GM19324 (cell line): ENCODE measurements around the gene FREM2.

Experiments used
- ATAC-seq: cut with Tn5 transposase; IDR thresholded peaks from one replicate; pipeline ENCODE4 v1.9.1; 2021; ENCODE audit warnings: mild to moderate bottlenecking, moderate library complexity; ENCODE audit not compliant: unreplicated experiment, low FRiP score

The FREM2 gene

GRCh38 chr13:38686577-38687245 is at the start of gene FREM2:
Gene FREM2, plus strand, starts transcription at chr13:38687077. Its CDS starts 268 bp downstream, at chr13:38687345.
- peak; percentile 72 for ATAC-seq

DNA sequence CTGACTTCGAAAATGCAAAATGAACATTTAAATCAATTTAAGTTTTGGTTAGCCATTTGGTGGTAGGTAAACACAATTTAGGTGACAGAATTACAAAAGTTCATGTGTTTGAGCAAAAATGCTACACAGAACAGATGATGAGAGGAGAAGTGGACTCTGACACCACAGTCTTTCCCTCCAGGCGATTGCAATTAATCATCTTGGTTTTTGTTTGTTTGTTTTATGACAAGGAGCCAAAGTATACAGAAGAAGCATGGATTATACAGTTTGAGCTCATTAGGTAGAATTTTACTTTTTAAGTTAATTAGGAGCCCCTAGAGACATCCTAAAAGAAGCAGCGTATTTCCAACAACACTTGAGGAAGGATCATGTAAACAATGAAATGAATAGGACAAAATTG is 49.3 kb upstream of the FREM2 start:
- no peak for ATAC-seq

- ATAC-seq, result no peak
These were observed 45.5 kb upstream of the FREM2 start for GRCh38 chr13:38641164-38641948.

- ATAC-seq, result no peak
These were observed 39.6 kb upstream of the FREM2 start for GRCh38 chr13:38647312-38647711.

GRCh38 chr13:38648912-38649311 is 38.0 kb upstream of the FREM2 start:
- no peak for ATAC-seq

- no peak for ATAC-seq
These were observed 30.2 kb upstream of the FREM2 start for GRCh38 chr13:38656699-38657098.

DNA sequence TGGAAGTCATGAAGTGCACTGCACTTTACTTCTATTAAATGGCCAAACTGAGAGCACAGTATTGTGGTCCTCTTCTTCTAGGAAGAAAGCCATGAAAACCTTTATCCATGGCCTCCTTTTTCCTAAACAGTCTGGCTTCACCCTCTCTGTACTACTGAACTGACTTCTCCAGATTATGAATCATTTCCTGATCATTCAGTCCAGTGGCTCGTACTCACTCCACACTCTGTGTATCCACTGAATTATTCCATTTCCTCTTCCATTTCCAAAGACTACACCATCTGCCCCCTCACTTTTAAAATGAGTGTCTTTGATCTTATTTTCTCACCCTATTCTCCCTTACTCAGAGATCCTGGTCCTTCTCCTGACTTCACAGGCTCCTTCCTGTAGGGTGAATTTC is 29.7 kb upstream of the FREM2 start:
- no peak for ATAC-seq

DNA sequence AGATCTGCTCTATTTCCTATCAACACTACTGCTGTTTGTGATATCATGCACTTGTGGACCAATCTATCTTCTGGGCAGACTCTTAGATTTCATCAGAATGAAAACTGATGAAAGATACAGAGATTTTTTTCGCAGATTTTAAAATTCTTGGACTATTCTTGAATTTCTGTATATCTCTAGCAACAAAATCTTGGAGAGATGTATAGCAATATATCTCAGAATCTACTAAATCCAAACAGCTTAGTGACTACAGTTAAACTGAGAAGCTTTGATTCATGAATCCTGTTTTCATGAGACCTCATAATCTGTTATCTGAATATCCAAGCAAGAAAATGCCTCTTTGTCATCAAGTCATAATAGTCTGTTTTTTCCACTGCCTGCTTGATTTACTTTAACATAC is 28.0 kb upstream of the FREM2 start:
- no peak for ATAC-seq

DNA sequence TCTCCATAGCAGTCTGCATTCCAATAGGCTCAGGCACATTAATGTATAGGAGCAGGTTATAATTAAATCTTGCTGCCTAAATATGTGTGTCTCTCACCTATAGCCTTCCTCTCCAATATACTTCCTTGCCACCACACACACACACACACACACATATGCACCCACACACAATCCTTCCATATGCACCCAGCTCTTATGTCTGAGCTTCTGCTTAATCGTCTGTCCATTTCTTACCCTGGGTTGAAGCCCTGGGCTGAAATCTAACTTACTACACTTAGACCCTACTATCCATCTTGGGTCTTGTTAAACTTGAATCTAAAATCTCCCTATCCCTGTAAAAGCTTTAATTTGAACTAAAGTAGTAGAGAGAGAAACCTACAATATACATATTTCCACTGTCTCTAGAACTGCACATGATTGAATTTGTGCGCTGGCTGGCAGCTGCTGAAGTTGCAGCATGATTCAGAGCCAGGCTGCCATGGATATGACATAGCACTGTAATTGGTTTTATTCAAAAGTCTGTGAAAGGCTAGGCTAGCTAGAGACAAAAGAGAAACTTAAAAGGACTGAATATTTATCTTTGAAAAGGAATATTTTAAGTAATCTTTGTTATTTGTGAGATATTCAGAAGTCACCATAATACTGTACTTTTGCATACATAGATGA is 25.7 kb upstream of the FREM2 start:
- no peak for ATAC-seq

- no peak for ATAC-seq
These were observed 24.5 kb upstream of the FREM2 start for GRCh38 chr13:38662362-38662761.

- no peak for ATAC-seq
These were observed 22.0 kb upstream of the FREM2 start for GRCh38 chr13:38664906-38665305.

DNA sequence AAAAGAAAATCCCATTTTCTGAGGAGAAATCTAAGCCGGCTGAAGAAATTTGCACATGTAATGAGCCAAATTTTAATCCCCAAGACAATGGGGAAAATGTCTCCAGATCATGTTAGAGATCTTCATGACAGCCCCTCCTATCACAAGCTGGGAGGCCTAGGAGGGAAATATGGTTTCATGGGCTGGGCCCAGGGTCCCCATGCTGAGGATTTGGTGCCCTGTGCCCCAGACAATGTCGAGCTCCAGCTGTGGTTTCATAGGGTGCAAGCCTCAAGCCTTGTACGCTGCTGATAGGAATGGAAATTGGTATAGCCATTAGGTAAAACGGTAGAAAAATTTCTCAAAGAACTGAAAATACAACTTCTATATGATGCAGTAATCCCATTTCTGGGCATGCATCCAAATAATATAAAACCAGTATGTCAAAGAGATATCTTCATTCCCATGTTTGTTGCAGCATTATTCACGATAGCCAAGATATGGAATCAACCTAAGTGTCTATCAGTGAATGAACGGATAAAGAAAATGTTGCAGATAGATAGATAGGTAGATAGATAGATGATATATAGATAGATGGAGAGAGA is 19.3 kb upstream of the FREM2 start:
- ATAC-seq, result no peak

DNA sequence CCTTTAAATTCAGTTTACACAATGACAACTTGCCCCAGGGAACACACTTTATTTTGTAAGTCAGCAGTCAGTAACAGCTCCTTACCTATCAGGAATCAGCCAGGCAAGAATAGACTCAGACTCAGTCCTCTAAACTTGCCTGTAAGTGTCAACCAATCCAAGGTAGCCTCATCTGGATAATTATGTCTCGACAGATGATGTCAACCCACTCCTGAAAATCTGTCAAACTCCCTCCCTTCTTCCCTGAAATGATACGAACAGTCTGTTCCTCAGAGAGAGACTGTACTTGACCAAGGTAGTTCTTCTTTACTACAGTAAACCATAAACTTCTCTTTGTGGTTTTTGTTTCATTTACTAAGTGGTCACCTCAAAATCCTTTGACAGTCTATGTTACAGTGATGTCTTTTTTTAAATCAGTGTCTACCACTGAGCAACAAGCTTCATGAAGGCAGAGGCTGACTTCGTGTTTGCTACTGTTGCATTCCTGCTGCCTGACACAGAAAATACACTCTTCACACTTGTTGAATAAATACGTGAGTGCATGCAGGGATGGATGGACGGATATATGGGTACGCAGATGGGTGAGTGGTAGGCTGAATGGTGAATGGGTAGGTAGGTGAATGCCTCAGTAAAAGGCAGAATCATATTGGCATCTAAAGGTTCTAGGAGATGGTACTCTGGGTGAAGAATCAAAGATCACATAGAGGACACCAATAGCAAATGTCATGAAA is 17.5 kb upstream of the FREM2 start:
- no peak for ATAC-seq

DNA sequence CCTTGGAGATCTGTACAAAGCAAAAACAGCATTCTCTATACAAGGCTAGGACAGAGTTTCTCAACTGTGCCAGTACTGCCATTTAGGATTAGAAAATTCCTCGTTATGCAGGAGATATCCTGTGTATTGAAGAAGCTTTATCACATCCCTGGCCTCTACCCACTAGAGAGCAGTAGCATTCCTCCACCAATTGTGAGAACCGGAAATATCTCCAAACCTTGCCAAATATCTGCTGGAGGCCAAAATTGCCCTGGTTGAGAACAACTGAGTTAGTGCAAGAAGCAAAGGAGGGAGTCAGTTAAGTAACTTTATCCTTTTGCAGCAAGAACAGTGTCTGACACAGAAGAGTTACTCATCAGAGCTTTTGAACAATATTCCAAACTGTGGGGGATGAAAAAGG is 16.2 kb upstream of the FREM2 start:
- ATAC-seq, result no peak

DNA sequence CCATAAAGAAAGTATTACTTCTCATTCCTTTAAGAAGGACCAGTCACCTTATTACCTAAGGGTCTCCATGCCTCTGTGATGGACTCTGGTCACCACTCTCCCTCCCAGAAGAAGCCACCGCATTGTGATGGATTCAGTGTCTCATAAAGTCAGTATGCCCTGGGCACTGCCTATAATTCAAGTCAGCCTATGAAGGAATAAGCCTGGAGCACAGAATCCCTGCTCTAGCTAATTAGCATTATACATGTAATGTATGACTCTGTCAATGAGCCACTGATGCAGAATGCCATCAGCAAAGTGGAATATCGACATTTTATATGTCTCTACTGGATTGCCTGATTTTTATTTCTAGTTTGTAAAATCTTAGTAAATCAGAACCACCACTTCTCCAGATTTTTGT is 14.9 kb upstream of the FREM2 start:
- no peak for ATAC-seq

DNA sequence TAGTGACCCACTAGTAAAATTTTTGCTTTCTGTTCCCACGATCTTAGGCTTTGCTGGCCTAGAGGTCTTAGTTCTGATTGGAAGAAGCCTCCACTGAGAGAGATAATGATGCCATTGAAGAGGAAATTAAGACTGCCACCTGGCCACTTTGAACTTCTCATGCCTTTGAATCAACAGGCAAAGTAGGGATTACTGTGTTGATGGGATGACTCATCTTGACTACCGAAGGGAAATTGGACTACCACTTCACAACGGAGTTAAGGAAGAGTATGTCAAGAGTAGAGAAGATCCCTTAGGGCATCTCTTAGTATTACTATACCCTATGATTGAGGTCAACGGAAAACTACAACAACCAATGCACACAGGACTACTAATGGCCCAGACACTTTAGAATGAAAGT is 12.7 kb upstream of the FREM2 start:
- no peak for ATAC-seq

DNA sequence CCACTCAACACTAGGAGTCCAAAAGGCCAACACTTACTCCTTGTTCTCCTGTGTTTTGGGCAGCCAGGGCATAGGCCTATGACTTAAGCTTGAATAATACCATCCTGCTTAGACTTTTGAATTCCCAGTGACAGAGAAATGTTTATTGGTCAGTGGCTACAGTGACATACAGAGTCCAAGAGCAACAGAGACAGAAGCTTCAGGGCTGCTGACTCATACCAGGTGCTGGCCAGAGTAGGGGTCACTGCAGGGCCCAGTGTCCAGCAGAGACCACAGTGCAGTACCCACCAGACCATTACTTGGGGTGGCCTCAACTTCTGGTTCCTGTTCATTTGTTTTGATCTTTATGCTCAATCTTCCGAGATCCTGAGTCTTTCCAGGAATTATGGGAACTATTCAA is 6.0 kb upstream of the FREM2 start:
- no peak for ATAC-seq

DNA sequence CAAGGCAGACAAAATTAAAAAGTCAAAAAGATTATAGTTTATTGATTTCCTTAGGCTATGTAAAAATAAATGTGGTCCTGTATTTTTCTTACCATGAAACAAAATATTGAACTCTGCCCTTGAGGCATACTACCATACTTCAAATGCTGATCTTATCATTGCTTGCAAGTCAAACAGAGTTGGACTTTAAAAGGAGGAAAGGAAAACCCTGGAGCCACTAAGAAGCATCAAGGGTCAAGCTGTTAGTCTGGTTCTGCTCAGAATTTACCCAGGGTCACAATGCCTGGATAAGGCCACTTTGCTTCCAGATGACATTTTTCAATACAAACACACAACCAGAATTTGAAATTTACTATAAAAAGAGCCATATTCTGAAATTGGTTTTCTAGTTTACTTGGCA is 2.2 kb upstream of the FREM2 start:
- ATAC-seq, result no peak

DNA sequence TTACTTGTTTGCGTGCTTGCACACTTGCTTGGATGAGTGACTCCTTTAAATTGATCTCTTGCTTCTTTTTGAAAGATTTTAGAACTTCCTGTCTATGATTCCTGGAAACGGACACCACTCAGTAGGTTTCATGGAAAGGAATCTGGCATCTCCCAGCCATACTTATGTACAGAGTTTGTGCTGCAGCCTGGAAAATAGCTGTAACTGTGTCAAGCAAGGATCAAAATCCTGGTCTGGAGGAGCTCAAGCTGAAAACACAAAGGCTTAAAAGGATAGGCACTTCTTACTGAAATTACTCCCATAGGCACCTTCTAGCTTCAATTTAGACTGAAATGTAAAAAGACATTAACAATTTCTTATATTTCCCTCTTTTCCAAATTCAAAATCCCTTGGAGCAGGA is 1.4 kb upstream of the FREM2 start:
- ATAC-seq, result no peak

- no peak for ATAC-seq
These were observed 802 bp upstream of the FREM2 start for GRCh38 chr13:38685974-38686576.
